NCI-H1694 treated with DMSO at 0.1 percent for 48 hours (cell line): Measurements from ENCODE around the gene CACNB4.

ENCODE experiments used
- DNase-seq: peaks from one replicate; lab custom pipeline; 2025; lab: John Stamatoyannopoulos, UW

Gene CACNB4

GRCh38 chr2:152088006-152088405, 10.8 kb downstream of the CACNB4 start:
- no peak for DNase-seq

DNA sequence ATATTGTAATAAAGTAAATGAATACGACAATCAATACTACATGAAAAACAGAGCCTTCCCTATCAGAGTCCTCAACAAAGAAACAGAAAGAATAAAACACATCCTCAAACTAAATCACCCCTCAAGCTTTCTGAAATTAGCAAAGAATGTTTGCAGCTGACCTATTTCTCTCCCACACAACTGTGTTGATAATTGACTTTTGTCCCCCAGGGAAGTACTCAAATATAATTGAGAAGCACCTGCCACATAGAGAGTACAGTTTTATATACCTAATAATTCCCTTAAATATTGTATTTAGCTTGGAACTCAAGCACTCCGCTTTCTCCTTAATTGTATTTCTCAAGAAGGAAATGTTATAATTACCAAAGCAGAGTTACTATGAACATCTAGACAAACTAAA, 12.6 kb downstream of the CACNB4 start:
- DNase-seq, result no peak

DNA sequence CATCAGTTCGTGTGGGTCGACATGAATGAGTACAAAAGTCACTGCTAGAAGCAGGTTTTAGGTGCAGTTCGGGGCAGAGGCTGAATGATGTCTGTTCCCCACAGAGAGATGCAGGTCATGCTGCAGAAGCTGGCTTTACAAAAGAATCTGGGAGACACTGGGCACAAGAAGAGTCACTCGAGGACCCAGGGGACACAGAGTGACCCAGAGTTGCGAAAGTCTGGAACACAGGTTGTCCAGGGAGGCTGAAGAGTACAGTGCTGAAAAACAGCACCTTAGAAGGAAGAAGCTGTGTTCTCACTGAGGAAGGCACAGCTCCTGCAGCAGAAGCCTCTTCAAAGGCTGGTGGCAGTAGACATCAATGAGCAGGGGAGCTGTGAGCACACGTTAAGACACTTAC, 14.8 kb downstream of the CACNB4 start:
- DNase-seq, result no peak

DNA sequence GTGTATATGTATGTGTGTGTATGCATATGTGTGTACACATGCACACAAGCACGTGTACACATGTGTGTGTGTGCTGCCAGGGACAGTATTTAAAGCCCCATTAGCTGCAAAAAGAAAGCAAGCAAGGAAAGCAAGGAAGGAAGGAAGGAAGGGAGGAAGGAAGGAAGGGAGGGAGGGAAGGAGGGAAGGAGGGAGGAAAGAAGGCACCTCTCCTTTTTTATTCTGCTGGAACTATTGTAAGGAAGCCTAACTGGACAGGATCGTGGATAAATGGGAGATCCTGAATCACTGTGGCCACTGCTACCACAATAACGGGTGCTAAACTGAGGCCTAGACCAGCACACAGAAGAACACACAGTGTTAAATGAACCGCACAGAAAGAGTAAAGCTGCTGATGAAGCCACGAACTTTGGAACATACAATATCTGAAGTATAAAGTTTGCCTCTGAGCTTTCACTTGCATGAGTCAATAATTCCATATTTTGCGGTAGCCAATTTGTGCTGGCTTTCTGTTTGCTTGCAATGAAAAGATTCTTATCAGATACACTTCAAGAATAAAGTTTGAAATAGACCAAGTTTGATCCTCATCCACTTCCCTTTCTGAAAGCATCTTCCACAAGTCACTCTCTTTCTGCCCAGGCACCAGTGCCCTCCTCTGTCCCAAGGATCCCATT, 15.5 kb downstream of the CACNB4 start:
- DNase-seq, result no peak

- DNase-seq, result no peak
Measured at GRCh38 chr2:152078662-152079061, 20.2 kb downstream of the CACNB4 start.

- no peak for DNase-seq
Measured at GRCh38 chr2:152078023-152078422, 20.8 kb downstream of the CACNB4 start.

GRCh38 chr2:152075461-152076050, 23.3 kb downstream of the CACNB4 start:
- no peak for DNase-seq

DNA sequence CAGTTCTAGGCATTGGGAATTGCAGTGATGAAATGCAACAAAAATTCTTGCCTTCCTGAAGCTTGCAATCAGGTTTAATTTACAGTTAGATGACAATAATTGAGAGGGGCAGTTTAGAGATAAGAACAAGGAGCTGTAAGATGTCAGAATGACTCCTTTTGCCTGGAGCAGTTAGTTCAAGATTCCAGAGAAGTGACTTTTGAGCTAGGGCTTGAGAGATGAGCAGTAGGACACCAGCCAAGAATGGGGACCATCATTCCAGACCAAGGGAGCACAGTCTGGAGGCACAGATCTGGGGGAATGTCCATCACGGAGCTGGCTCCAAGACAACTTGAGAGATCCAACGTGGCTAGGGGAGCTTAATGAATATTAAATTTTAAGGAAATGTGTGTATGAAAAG, 26.8 kb downstream of the CACNB4 start:
- DNase-seq, result no peak

GRCh38 chr2:152071518-152071917, 27.3 kb downstream of the CACNB4 start:
- no peak for DNase-seq

DNA sequence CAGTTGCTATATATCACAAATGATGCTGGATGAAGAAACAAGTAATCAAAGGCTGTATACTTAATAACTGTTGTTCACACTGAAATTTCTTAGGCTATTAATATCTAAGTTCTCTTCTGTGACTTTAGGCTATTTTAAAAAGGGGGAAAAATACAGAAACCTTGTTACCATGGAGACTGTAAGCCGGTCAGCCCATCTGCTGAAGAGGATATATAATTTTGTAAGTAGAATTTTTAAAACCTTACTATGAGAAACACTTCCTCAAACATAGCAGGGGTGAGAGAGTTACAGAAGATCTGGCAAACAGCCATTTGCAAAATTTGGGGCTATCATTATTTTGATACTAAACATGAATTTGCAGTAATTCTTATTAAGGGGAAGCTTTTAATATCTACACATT, 27.8 kb downstream of the CACNB4 start:
- no peak for DNase-seq

DNA sequence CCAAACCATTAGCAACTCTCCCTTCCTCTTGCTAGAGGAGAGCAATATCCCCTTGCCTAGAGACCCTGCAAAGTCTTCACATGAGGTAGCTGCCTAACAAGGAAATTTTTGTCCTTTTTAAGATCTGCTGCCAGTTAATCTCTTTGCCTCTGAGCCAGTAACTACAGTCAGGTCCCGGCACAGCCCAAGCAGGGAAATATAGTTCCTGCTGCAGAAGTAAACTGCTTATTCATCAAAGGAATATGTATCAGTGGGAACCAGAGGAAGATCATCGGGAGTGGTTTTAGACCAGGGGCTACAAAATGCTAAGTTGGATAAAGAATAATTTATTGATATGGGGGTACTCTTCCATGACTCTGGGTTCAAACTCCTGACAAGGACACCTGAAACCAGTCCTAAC, 30.6 kb downstream of the CACNB4 start:
- no peak for DNase-seq

DNA sequence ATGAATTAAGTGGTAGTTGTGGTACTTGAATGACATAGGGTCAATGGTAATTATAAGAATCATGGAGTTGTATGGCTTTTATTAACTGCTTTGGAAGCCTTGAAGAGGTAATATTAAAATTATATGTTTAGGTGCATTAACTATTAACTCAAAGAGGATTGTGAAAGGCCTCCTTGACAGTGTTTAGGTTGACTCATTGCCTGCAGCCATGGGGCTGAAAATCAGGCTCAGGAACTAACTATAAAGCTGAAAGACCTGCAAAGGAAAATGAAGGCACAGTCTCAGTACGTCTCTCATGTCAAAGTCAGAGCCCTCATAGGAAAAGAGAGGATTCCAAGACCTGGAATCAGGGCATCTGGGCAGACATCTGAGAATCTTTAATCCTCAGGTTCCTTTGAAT, 31.0 kb downstream of the CACNB4 start:
- DNase-seq, result no peak

GRCh38 chr2:152065945-152066344, 32.9 kb downstream of the CACNB4 start:
- DNase-seq, result no peak

- no peak for DNase-seq
Measured at GRCh38 chr2:152064001-152064400, 34.8 kb downstream of the CACNB4 start.

DNA sequence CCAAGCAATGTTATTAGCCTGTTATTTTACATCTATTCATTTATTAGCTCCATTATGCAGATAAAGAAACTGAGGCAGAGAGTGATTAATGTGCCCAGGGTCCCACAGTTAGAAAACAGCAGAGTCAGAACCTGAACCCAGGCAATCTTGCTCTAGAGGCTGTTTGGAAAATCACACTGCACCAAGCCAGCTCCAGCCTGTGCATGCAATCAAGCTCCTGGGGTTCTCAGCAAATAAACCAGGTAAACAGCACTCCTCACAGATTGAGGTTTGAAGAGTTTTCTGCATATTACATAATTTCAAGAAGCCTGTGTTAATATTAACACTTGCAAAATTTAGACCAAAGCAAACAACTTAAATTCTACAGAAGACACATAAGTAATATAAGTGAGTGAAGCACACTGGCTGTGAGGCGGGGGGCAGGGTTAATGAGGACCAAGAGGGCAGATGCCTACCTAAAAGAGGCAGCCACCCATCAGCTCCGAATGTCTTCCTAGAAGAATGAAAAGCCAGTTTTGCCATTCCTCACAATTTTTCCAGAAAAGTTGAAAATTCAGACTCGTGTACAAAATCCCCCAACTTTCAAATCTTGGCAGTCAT, 35.4 kb downstream of the CACNB4 start:
- no peak for DNase-seq

DNA sequence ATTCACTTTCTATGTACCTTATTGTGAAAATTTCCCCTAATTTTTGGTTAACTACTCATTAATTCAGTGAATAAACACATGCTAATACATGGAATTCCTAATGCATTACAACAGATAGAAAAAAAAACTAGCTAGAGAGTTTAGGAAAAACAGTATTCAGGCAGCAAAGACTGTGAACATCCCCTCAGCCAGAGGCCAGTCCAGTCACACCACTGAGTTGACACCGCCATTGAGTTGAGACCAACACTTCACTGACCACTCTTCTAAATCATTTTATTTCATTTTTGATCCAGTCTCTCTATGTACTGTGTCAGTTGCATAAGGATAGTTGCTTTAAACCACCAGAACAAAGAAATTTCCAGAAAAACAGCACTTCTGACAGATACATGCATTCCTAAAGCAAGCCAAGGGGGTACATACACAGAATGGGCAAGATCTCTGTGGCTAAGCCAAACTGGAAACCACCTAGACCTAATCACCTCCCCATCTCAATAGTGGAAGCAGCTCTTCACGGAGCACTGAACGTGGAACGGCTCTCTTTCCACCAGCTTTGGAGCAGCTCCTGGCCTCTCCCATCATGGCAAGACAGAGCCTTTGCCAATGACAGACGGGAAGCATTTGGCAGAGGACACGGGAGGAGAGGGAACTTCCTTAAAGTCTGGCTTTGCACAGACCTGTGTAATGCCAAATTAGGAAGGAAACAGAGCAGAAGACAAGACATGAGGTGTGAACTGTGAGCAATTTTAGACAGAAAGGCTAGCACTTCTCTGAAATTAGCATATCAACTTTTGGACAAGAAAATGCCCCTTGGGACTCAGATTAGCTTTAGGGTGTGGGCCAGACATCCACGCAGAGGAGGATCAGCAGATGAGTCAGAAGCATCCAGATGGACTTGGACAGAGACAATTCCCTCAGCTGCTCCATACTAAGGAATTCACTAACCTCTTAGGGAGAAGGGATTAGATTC, 36.4 kb downstream of the CACNB4 start:
- DNase-seq, result no peak

DNA sequence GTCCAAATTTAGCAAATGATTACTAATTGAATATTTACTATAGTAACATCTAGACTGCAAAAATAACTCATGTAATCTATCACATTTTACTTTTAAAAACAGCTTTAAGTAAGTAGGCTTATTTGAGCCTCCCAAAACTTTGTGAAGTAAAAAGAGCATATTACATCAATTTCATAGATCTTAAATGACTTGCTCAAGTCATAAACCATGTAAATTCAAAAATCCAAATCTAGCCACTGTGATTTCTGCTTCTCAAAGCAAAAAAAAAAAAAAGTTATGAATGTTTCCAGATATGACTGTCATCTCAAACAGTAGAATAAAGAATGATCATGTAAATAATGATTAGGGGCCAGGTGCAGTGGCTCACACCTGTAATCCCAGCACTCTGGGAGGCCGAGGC, 37.5 kb downstream of the CACNB4 start:
- no peak for DNase-seq

GRCh38 chr2:152058655-152059054, 40.2 kb downstream of the CACNB4 start:
- DNase-seq, result no peak

DNA sequence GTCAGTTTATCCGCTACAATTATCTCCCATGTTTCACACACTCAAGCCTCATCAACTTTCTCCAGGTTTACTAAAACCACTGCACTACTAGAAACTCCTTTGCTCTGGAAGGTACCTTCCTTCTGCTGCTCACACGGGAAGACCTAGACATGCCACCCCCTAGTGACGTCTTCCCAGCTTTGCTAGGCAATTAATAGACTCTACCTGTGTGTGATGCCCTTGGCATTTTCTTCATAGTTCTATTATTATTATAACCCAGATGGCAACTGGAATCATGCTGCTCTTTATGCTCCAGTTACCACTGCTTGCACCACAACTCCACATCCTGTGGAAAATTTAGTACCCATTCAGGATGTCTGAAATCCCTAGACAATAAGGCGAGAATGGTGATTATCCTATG, 42.4 kb downstream of the CACNB4 start:
- DNase-seq, result no peak

GRCh38 chr2:152055366-152056108, 43.3 kb downstream of the CACNB4 start:
- DNase-seq, result no peak

DNA sequence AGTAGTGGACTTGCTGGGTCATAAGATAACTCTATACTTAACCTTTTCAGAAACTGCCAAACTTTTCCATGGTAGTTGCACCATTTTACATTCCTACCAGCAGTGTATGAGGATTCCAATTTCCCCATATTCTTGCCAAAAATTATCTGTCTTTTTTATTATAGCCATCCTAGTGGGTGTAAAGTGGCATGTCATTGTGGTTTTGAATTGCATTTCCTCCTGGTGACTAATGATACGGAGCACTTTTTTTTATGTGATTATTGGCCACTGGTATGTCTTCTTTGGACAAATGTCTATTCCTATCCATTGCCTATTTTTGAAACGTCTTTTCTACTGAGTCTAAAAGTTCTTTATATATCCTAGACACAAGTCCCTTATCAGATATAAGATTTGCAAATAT, 44.3 kb downstream of the CACNB4 start:
- no peak for DNase-seq

DNA sequence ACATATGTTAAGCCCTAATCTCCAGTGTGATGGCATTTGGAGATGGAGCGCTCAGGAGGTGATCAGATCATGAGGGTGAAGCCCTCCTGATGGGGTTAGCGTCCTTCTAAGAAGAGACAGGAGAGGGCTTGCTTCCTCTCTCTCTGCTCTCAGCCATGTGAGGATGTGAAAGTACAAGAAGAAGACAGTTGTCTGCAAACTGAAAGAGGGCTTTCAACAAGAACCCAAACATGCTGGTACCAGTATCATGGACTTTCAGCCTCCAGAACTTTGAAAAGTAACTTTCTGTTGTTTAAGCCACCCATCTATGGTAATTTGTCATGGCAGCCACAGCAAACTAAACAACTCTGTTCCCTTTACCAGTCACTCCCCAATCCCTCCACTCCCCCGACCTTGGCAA, 47.4 kb downstream of the CACNB4 start:
- DNase-seq, result no peak
